BJ (cell line): Measurements from ENCODE around the gene GTF2IRD1. TPM values are rescaled to one million over a fixed set of nuclear protein-coding genes. Genes with fewer than 3 reads are reported as not detected.
"Not testable (repeated sequence)": the region's sequence is repeated elsewhere in the genome, so short reads cannot be mapped to it uniquely, and the experiment has no call there.

ENCODE experiments used
- CTCF ChIA-PET: fragments of 350-600 bp; formaldehyde crosslinking; extraction: SDS; loops from one replicate; lab custom pipeline; 2021; ENCODE audit warnings: antibody characterized with exemption, inconsistent platforms; lab: Yijun Ruan, JAX
- POLR2A ChIA-PET: fragments of 300-600 bp; sonication (Branson Sonifier 250); formaldehyde crosslinking; extraction: SDS; loops from one replicate; lab custom pipeline; 2021; ENCODE audit warnings: antibody characterized with exemption; lab: Charles Lee
- DNase-seq: peaks from one replicate; pipeline ENCODE4 v3.0.0-alpha.2; 2011; ENCODE audit warnings: low read depth
- H3K27me3 ChIP-seq: 2 replicates; pipeline ENCODE4 v1.6.0; 2011; ENCODE audit warnings: low read length; ENCODE audit not compliant: control insufficient read depth, insufficient read depth
- H3K36me3 ChIP-seq: 2 replicates; pipeline ENCODE4 v1.5.1; 2011; ENCODE audit warnings: low read length; ENCODE audit not compliant: control insufficient read depth, insufficient read depth
- H3K4me3 ChIP-seq: 2 replicates; pipeline ENCODE4 v1.5.1; 2011; ENCODE audit warnings: low read depth, mild to moderate bottlenecking, control low read depth, low read length
- CTCF ChIP-seq: IDR thresholded peaks from 2 replicates; pipeline ENCODE4 v1.5.1; 2011; ENCODE audit warnings: low read depth, mild to moderate bottlenecking, control low read depth, inconsistent platforms, low read length, moderate library complexity; ENCODE audit not compliant: insufficient read depth
- polyA plus RNA-seq: library from polyadenylated mRNA; depleted of rRNA; stranded (reverse); fragments of >200 nt; gene quantifications from 2 replicates; pipeline ENCODE4 v1.2.3, GENCODE V29; 2011

The GTF2IRD1 gene
- polyA plus RNA-seq, 1 experiment, result 29.0 TPM

- Histone ChIP-seq H3K36me3 (no peaks in the 10 kb centered on the region), H3K4me3 (no peak overlapping the region), H3K27me3 (no peaks in the 10 kb centered on the region)
- no peak for DNase-seq
- ChIA-PET POLR2A (no interaction called here), CTCF (interaction anchor here (1.8 to 5.4 kb wide), 2 partner anchors 14 to 146 kb away, joined by 3 to 73 read pairs; no protein-coding TSS in a partner anchor)
- no peak for TF ChIP-seq CTCF
Observed at GRCh38 chr7:74420006-74420405, 33.7 kb upstream of the GTF2IRD1 start.

GRCh38 chr7:74424291-74424880, 29.3 kb upstream of the GTF2IRD1 start:
- TF ChIP-seq CTCF, result no peak
- Histone ChIP-seq H3K36me3 (no peaks in the 10 kb centered on the region), H3K27me3 (no peaks in the 10 kb centered on the region), H3K4me3 (no peak overlapping the region)
- CTCF ChIA-PET, result interaction anchor here (0.6 kb wide), 1 partner anchor 30 kb away, joined by 3 read pairs; no protein-coding TSS in a partner anchor
- POLR2A ChIA-PET, result no interaction called here
- DNase-seq, result no peak

GRCh38 chr7:74428023-74428422, 25.7 kb upstream of the GTF2IRD1 start:
- ChIA-PET CTCF (interaction anchor here (0.6 to 3.1 kb wide), 8 partner anchors 10 to 222 kb away, joined by 3 to 13 read pairs (median 4); no protein-coding TSS in a partner anchor), POLR2A (no interaction called here)
- H3K4me3 ChIP-seq, result no peak overlapping the region
- no peaks in the 10 kb centered on the region for H3K27me3 ChIP-seq
- no peaks in the 10 kb centered on the region for H3K36me3 ChIP-seq
- TF ChIP-seq CTCF, result no peak
- no peak for DNase-seq

GRCh38 chr7:74429153-74429747, 24.5 kb upstream of the GTF2IRD1 start:
- POLR2A ChIA-PET, result no interaction called here
- CTCF ChIA-PET, result interaction anchor here (1.1 to 2.1 kb wide), 4 partner anchors 19 to 137 kb away, joined by 3 to 6 read pairs (median 5); no protein-coding TSS in a partner anchor

GRCh38 chr7:74430409-74430808, 23.3 kb upstream of the GTF2IRD1 start:
- DNase-seq, H3K36me3 ChIP-seq, H3K27me3 ChIP-seq, H3K4me3 ChIP-seq: not testable (repeated sequence)
- ChIA-PET CTCF (interaction anchor here (0.5 to 2.1 kb wide), 3 partner anchors 25 to 255 kb away, joined by 3 to 6 read pairs (median 3); no protein-coding TSS in a partner anchor), POLR2A (interaction anchor here (0.7 kb wide), 1 partner anchor 225 kb away, joined by 6 read pairs; no protein-coding TSS in a partner anchor)

More at GRCh38 chr7:74429153-74429747, 24.5 kb upstream of the GTF2IRD1 start:
- Histone ChIP-seq H3K4me3 (no peak overlapping the region), H3K36me3 (no peaks in the 10 kb centered on the region), H3K27me3 (no peaks in the 10 kb centered on the region)
- no peak for TF ChIP-seq CTCF
- DNase-seq, result no peak
